Measurements from ENCODE around the gene EDN2. TPM values are rescaled to one million over a fixed set of nuclear protein-coding genes. Genes with fewer than 3 reads are reported as not detected.
A peak's percentile ranks its signal among the peaks of the same experiment; 100 is the strongest.

EDN2 gene
- total RNA-seq, 3 donors from 2014 or later (not counting 1 experiment from before 2014, with no cell fraction given) = 0.29 to 0.93 (median 0.64) TPM

DNA sequence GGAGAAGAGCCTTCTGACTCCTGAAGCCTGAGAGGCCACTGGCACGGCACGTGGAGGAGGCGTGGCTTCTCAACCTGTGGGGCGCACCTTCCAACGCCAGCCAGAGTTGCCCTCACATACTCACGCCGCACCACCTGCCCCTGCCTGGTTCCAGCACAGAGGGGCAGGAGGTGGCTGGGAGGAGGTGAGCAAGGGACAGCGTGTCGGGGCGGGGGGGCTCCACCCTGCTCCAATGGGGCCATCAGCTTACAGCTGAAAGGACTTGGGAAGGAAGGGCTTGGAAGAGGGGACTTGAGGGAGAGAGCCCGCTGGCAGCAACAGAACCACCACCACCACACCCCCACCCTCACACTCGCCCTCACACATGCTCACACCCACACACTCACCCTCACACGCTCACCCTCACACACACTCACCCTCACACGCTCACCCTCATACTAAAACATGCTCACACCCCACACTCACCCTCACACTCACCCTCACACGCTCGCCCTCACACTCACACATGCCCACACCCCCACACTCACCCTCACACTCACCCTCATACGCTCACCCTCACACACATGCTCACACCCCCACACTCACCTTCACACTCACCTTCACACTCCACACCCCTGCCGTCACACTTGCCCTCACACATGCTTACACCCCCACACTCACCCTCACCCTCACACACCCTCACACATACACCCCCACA lies 41.6 kb upstream of the EDN2 start:
- no peaks in the 10 kb centered on the region for H3K27me3 ChIP-seq (ENCODE audit: control insufficient read depth, insufficient read depth, low read length)
- Mint-ChIP-seq H3K36me3 (no peaks in the 10 kb centered on the region), H3K4me1 (peaks cover 1 to 20% of the 10 kb centered on the region in 2 donors), H3K9me3 (peaks cover 6 to 8% of the 10 kb centered on the region in 2 donors), H3K4me3 (no peak overlapping the region), H3K27ac (peak overlapping the region; percentile 17 to 56), H3K27me3 (ENCODE audit: low read depth in 2 of 2) (no peaks in the 10 kb centered on the region)
- ATAC-seq (peak in 2 of 3 donors; percentile 4 to 41), DNase-seq (no peak)
- no peak for TF ChIP-seq CTCF (IDR thresholded peaks at IDR 0.05)
- H3K9me3 ChIP-seq (ENCODE audit: control insufficient read depth, insufficient read depth, low read length) = peaks cover 10% of the 10 kb centered on the region
- 95% methylated on average over 18 of the region's 18 CpGs for WGBS (ENCODE audit: insufficient coverage)
- H3K4me3 ChIP-seq (ENCODE audit: low read length) = no peak overlapping the region
- intact Hi-C loops (cut with micrococcal nuclease) = no loop called here
- no peak overlapping the region for H3K27ac ChIP-seq (ENCODE audit: low read length)
- peaks cover 3% of the 10 kb centered on the region for H3K36me3 ChIP-seq (ENCODE audit: control insufficient read depth, insufficient read depth, low read length)
- no peaks in the 10 kb centered on the region for H3K4me1 ChIP-seq (ENCODE audit: control insufficient read depth, insufficient read depth, low read length)

DNA sequence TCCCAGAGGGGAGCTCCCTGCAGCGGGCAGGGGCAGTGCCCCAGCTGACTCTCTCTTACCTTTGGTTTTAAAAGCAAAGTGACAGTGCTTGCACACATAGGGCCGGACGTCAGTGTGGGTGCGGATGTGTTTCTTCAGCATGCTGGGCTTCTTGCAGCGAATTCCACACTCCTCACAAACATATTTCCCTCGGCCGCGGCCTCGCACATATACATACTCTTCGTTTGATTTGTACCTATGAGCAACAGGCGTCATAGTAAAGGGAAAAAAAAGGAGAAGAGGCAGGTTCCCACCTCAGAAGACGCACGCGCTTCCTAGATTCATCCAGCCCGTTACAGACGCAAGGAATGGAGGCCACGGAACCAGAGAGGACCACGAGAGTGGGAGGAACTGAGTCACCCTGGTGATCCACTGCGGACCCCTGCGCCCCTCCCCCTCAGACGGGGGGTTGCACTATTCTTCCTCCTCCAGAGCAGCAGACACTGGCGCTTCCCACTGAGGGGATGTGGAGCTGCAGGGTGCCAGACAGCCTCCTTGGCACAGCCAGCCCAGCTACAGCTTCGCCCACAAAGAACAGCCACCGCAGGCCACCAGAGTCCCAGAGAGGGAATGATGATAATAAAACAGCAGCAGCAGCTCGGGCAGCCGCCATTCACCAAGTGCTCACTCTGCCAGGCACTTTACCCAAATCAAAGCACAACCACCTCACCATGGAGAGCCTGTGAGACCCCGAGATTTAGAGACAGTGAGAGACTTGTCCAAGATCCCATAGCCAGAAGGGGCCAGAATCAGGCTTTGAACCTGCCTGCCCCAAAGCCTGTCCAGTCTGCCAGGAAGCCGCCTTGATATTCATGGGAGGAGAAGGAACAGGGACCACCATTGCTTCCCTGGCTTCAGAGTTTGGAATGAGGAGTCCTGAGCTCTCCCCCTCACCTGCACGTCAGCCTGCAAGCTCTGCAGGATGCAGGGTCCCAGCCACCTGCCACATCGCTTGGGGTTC lies 40.5 kb upstream of the EDN2 start:
- no peaks in the 10 kb centered on the region for H3K4me1 ChIP-seq (ENCODE audit: control insufficient read depth, insufficient read depth, low read length)
- Mint-ChIP-seq H3K27ac (no peak overlapping the region), H3K27me3 (ENCODE audit: low read depth in 2 of 2) (no peaks in the 10 kb centered on the region), H3K4me3 (no peak overlapping the region), H3K9me3 (peaks cover 6 to 8% of the 10 kb centered on the region in 2 donors), H3K36me3 (no peaks in the 10 kb centered on the region), H3K4me1 (peaks cover 0 to 10% of the 10 kb centered on the region in 2 donors)
- H3K9me3 ChIP-seq (ENCODE audit: control insufficient read depth, insufficient read depth, low read length) = peaks cover 10% of the 10 kb centered on the region
- no peak overlapping the region for H3K4me3 ChIP-seq (ENCODE audit: low read length)
- WGBS (ENCODE audit: insufficient coverage) = 95% methylated on average over 30 of the region's 30 CpGs
- intact Hi-C loops (cut with micrococcal nuclease) = no loop called here
- ATAC-seq = no peak
- no peak for TF ChIP-seq CTCF (IDR thresholded peaks at IDR 0.05)
- H3K27me3 ChIP-seq (ENCODE audit: control insufficient read depth, insufficient read depth, low read length) = no peaks in the 10 kb centered on the region
- no peak for DNase-seq
- peaks cover 3% of the 10 kb centered on the region for H3K36me3 ChIP-seq (ENCODE audit: control insufficient read depth, insufficient read depth, low read length)
- no peak overlapping the region for H3K27ac ChIP-seq (ENCODE audit: low read length)

DNA sequence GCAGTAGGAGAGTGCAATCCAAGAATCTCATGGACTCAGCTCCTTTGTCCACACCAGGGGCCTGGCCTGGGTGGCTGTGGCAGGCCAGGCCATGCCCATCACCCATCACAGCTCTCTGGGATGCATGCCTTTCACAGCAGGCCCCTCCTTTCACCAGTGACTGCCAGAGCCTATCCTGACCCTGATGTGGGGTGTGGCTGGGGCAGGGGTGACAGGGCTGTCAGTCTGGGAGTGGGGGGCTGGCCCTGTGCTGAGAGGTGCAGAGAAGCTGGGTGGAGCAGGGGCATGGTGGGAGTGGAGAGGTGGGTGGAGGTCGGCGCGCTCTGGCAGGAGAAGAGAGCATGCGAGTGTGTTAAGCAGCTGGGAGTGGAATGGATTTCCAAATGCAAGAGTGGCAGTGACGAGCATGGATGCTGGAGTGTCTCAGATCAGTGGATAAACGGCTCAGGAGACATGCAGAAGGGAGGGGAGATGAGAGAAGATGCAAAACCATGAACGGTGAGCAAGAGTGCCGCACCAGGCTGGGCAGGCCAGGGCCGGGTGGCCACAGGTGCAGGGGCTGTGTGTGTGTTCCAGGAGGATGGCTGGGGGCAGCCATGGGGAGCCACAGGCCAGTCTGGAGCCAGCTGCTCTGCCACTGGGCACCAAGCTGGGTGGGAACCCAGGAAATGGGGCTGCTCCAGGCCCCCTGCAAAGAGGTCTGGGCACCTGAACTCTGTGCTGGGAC lies 39.6 kb upstream of the EDN2 start:
- no peak overlapping the region for H3K27ac Mint-ChIP-seq
- peaks cover 0 to 1% of the 10 kb centered on the region in 2 donors for H3K4me1 Mint-ChIP-seq
- WGBS (ENCODE audit: insufficient coverage) = 95% methylated on average over 9 of the region's 9 CpGs
- peaks cover 10% of the 10 kb centered on the region for H3K9me3 ChIP-seq (ENCODE audit: control insufficient read depth, insufficient read depth, low read length)
- peaks cover 0 to 5% of the 10 kb centered on the region in 2 donors for H3K9me3 Mint-ChIP-seq
- H3K36me3 ChIP-seq (ENCODE audit: control insufficient read depth, insufficient read depth, low read length) = peaks cover 3% of the 10 kb centered on the region
- intact Hi-C loops (cut with micrococcal nuclease) = no loop called here
- H3K27ac ChIP-seq (ENCODE audit: low read length) = no peak overlapping the region
- DNase-seq (no peak), ATAC-seq (no peak)
- H3K36me3 Mint-ChIP-seq = no peaks in the 10 kb centered on the region
- no peaks in the 10 kb centered on the region for H3K27me3 ChIP-seq (ENCODE audit: control insufficient read depth, insufficient read depth, low read length)
- H3K4me1 ChIP-seq (ENCODE audit: control insufficient read depth, insufficient read depth, low read length) = no peaks in the 10 kb centered on the region
- H3K4me3 ChIP-seq (ENCODE audit: low read length) = no peak overlapping the region
- no peak for TF ChIP-seq CTCF (IDR thresholded peaks at IDR 0.05)
- no peaks in the 10 kb centered on the region for H3K27me3 Mint-ChIP-seq (ENCODE audit: low read depth in 2 of 2)
- H3K4me3 Mint-ChIP-seq = no peak overlapping the region
